Measurements from ENCODE around the gene OR1A2. TPM values are rescaled to one million over a fixed set of nuclear protein-coding genes. Genes with fewer than 3 reads are reported as not detected.
"Not testable (repeated sequence)": the region's sequence is repeated elsewhere in the genome, so short reads cannot be mapped to it uniquely, and the experiment has no call there.

OR1A2 gene
- polyA plus RNA-seq, 1 experiment, result not detected

DNA sequence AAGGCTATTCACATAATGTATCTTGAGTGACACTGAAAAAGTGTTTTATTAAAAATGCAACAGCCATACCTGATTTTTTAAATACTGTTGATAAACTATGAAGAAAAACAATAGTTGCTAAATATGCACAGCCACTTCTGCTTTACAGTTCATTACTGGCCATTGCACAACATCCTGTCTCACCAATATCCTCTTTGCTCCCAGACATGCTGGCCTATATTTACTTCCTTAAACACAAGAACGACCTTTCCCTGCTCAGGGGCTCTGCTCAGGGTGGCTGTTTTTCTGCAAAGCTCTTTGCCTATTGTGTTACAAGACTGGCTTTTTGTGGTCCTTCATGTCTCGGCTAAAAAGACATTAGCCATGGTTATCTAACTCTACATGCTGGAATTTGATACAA lies 41.4 kb downstream of the OR1A2 start:
- H3K4me3 ChIP-seq (ENCODE audit: low read depth, low read length); POLR2A ChIA-PET; DNase-seq (ENCODE audit: low read depth); CTCF ChIA-PET; H3K36me3 ChIP-seq (ENCODE audit: control insufficient read depth, insufficient read depth, low read length); H3K27me3 ChIP-seq (ENCODE audit: control insufficient read depth, insufficient read depth, low read length): not testable (repeated sequence)

DNA sequence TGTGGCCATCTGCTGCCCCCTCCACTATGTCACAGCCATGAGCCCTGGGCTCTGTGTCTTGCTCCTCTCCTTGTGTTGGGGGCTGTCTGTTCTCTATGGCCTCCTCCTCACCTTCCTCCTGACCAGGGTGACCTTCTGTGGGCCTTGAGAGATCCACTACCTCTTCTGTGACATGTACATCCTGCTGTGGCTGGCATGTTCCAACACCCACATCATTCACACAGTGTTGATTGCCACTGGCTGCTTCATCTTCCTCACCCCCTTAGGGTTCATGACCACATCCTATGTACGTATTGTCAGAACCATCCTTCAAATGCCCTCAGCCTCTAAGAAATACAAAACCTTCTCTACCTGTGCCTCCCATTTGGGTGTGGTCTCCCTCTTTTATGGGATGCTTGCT lies 43.7 kb downstream of the OR1A2 start:
- CTCF ChIA-PET; DNase-seq (ENCODE audit: low read depth); H3K4me3 ChIP-seq (ENCODE audit: low read depth, low read length); H3K27me3 ChIP-seq (ENCODE audit: control insufficient read depth, insufficient read depth, low read length); H3K36me3 ChIP-seq (ENCODE audit: control insufficient read depth, insufficient read depth, low read length); POLR2A ChIA-PET: not testable (repeated sequence)

DNA sequence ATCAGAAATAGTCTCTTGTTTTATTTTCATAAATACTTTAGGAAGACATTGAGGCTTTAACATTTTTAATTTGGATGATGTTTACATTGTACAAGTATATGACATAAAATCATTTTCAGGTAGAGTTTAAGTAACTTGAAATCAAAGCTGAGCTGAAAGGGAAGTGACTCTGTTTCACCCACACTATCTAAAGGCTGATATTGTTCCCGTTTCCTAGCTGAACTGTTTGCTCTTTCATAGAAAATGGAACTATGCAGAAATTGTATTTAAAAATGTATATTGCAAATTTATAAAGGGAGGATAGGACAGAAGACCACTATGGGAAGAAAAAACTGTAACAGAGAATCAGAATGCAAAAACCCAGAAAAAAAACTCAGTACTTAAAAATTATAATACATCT lies 47.5 kb downstream of the OR1A2 start:
- DNase-seq (ENCODE audit: low read depth); H3K36me3 ChIP-seq (ENCODE audit: control insufficient read depth, insufficient read depth, low read length); CTCF ChIA-PET; H3K4me3 ChIP-seq (ENCODE audit: low read depth, low read length); H3K27me3 ChIP-seq (ENCODE audit: control insufficient read depth, insufficient read depth, low read length); POLR2A ChIA-PET: not testable (repeated sequence)

Other genes with a start within 250 kb of the OR1A2 start
- not detected in 2 replicates for gene OR1D5, start 133.9 kb upstream of the OR1A2 start, polyA plus RNA-seq (2011; rRNA removed)
- gene OR1D2, start 93.1 kb upstream of the OR1A2 start, polyA plus RNA-seq (2011; rRNA removed), result not detected in 2 replicates
- gene OR1G1, start 70.0 kb upstream of the OR1A2 start, polyA plus RNA-seq (2011; rRNA removed), result not detected in 2 replicates
- gene OR1A1, start 10.1 kb downstream of the OR1A2 start, polyA plus RNA-seq (2011; rRNA removed), result not detected in 2 replicates
- gene OR3A1, start 100.8 kb downstream of the OR1A2 start, polyA plus RNA-seq (2011; rRNA removed), result not detected in 2 replicates
- not detected in 2 replicates for gene OR3A2, start 188.8 kb downstream of the OR1A2 start, polyA plus RNA-seq (2011; rRNA removed)
- gene OR1E1, start 200.9 kb downstream of the OR1A2 start, polyA plus RNA-seq (2011; rRNA removed), result not detected in 2 replicates
- not detected in 2 replicates for gene OR3A3, start 213.9 kb downstream of the OR1A2 start, polyA plus RNA-seq (2011; rRNA removed)
- gene OR1E2, start 236.3 kb downstream of the OR1A2 start, polyA plus RNA-seq (2011; rRNA removed), result not detected in 2 replicates